Brain microvascular endothelial cell (primary cell): ENCODE data around the gene SPRED2.
A peak's percentile ranks its signal among the peaks of the same experiment; 100 is the strongest.

Experiments
- DNase-seq: peaks from one replicate; pipeline ENCODE4 v3.0.0-alpha.2; 2020
- H3K27ac ChIP-seq: fragments of 250-450 bp; sonication (Bioruptor Pico); 2 replicates; pipeline ENCODE4 v1.5.1; 2020; ENCODE audit warnings: mild to moderate bottlenecking, moderate library complexity
- H3K27me3 ChIP-seq: fragments of 250-450 bp; sonication (Bioruptor Pico); replicated peaks from 2 replicates; pipeline ENCODE4 v1.5.1; 2020; ENCODE audit warnings: mild to moderate bottlenecking
- H3K36me3 ChIP-seq: fragments of 250-450 bp; sonication (Bioruptor Pico); replicated peaks from 2 replicates; pipeline ENCODE4 v1.5.1; 2020; ENCODE audit warnings: mild to moderate bottlenecking
- H3K4me3 ChIP-seq: 2 replicates; pipeline ENCODE4 v1.5.1; 2011; ENCODE audit warnings: low read depth, mild to moderate bottlenecking, control low read depth, low read length, moderate library complexity
- in situ Hi-C: cut with HindIII; loops from 2 replicates; pipeline ENCODE4 v1.10.0; 2017; ENCODE audit warnings: low sequenced_read_pairs, low pct_ligation_motif_present
- TF ChIP-seq, protein P1 (sequence below): IDR thresholded peaks from 2 replicates; pipeline ENCODE4 v1.5.1; 2011; ENCODE audit warnings: low read depth, mild to moderate bottlenecking, moderate library complexity, low read length, control low read depth, inconsistent platforms; ENCODE audit errors: missing control alignments

SPRED2 gene, protein sequence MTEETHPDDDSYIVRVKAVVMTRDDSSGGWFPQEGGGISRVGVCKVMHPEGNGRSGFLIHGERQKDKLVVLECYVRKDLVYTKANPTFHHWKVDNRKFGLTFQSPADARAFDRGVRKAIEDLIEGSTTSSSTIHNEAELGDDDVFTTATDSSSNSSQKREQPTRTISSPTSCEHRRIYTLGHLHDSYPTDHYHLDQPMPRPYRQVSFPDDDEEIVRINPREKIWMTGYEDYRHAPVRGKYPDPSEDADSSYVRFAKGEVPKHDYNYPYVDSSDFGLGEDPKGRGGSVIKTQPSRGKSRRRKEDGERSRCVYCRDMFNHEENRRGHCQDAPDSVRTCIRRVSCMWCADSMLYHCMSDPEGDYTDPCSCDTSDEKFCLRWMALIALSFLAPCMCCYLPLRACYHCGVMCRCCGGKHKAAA

DNA sequence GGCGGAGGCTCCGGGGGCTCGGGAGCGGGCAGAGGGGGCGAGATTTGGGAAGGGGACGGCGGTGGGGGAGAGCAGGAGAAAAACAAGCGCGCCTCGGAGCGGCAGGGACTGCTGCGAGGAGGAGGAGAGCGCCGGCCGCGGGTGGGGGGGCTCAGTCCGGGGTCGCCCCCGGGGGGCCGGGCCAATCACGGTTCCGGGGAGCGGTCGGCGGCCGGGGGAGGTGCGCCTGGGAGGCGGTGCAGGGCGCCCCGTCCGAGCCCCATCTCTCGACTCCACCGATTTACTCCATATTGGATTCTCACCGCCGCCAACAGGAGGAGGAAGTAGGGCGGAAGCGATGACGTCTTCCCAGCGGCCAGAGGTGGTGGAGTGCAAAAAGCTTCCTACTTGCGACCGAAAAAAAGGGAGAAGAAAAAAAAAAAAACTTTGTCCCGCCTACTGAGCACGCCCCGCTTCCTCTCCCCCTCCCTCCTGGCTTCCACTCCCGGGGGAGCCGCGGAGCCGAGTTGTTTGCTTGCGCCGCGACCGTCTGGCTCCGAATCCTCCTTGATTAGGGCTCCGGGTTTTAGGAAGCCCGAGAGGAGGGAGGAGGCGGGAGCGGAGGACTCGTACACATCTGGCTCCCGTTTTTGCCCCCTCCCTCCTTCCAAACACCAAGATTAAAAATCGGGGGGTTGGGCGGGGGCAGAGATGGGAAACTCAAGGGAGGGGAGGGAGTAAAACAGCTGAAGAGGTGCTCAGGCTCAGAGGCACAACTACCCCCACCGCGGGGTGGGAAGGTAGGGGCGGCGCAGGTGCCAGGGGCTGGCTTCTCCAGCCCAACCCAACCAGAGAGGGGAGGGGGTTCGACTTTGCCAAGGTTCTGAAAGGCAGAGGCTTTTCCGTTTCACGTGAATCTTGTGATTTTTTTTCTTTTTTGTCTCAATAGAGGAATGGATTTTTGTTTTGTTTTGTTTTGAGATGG is at the start of gene SPRED2:
SPRED2 (minus strand) TSS at position 373 of the 964 bp plus-strand sequence. CDS start 612 bp downstream, outside the sequence.
- peak; percentile 94 for DNase-seq
- peak within 1 kb of the TSS; percentile 92 for H3K4me3 ChIP-seq
- no peaks in the 10 kb centered on the region for H3K36me3 ChIP-seq
- in situ Hi-C loops, result no loop called here
- TF ChIP-seq, protein P1, sequence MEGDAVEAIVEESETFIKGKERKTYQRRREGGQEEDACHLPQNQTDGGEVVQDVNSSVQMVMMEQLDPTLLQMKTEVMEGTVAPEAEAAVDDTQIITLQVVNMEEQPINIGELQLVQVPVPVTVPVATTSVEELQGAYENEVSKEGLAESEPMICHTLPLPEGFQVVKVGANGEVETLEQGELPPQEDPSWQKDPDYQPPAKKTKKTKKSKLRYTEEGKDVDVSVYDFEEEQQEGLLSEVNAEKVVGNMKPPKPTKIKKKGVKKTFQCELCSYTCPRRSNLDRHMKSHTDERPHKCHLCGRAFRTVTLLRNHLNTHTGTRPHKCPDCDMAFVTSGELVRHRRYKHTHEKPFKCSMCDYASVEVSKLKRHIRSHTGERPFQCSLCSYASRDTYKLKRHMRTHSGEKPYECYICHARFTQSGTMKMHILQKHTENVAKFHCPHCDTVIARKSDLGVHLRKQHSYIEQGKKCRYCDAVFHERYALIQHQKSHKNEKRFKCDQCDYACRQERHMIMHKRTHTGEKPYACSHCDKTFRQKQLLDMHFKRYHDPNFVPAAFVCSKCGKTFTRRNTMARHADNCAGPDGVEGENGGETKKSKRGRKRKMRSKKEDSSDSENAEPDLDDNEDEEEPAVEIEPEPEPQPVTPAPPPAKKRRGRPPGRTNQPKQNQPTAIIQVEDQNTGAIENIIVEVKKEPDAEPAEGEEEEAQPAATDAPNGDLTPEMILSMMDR, result no peak
- no peaks in the 10 kb centered on the region for H3K27me3 ChIP-seq
- peak within 1 kb of the TSS; percentile 62 for H3K27ac ChIP-seq

DNA sequence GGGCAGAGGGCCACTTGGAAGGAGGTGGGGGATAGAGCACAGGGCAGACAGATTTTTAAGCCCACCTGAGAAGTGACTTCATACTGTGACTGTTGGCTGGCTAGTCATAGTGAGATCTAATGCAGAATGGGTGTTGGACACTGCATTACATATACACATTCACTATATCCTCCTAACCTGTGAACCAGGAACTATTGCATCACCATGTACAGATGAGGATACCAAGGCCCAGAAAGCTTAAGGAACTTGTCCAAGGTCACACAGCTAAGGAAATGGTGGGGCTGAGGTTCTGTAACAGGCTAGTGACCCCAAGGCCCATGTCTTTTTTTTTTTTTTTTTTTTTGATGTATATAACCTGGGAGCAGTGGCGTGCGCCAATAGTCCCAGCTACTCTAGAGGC is 49.6 kb upstream of the SPRED2 start:
- Histone ChIP-seq H3K4me3 (no peak overlapping the region), H3K27me3 (no peaks in the 10 kb centered on the region), H3K36me3 (no peaks in the 10 kb centered on the region), H3K27ac (no peak overlapping the region)
- TF ChIP-seq, protein P1, result no peak
- no peak for DNase-seq
- in situ Hi-C loops, result no loop called here

DNA sequence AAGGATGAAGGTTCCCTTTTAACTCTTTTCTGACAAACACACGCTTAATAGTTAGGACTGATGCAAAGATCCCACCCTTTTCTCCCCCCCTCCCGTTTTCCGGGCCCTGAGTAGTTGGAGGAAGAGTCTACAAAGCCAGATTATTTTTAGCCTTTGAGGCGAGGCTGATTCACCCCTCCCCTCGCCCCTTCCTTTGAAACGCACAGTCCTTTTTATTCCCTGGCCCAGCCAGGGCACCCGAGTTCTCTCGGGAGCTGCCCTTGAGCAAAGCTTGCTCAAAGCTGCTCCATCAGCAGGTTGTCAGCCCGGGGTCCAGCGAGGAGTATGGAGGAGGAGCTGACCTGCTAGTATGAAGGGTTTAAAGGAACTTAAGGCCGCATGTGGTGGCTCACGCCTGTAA is 47.1 kb upstream of the SPRED2 start:
- TF ChIP-seq, protein P1, result no peak
- in situ Hi-C loops, result no loop called here
- H3K27me3 ChIP-seq, result no peaks in the 10 kb centered on the region
- H3K36me3 ChIP-seq, result no peaks in the 10 kb centered on the region
- DNase-seq, result no peak
- no peak overlapping the region for H3K4me3 ChIP-seq
- no peak overlapping the region for H3K27ac ChIP-seq

DNA sequence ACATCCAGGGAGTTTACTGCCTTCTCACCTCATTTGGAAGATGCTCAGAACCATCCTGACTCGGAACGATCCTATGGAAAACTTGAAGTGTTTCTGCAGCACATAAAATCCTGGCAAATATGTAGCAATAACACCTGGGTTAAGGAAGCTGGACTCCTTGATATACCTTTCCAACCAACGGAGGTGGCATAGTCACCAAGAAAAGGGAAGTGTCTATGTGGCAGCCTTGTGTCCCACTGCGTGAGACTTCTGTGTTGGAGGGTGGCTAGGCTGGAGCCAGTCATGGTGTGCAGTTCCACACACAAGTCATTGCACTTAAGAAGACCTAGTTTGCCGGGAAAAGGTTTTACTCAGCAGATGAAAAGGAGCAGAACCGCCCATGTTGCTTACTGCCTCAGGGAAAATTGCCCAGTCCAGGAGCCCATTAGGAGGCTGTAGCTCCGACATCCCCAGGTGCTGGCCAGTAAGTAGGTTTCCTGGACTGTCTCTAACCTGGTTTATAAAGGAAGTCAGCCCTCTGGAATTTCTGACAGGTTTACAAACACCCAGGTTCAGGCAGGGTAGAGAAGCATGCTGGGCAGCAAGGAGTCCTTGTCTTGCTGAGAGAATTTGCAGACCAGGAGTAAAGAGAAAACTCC is 46.2 kb upstream of the SPRED2 start:
- no peak for DNase-seq
- no peaks in the 10 kb centered on the region for H3K27me3 ChIP-seq
- H3K4me3 ChIP-seq, result no peak overlapping the region
- TF ChIP-seq, protein P1, result no peak
- H3K27ac ChIP-seq, result no peak overlapping the region
- in situ Hi-C loops, result no loop called here
- no peaks in the 10 kb centered on the region for H3K36me3 ChIP-seq

DNA sequence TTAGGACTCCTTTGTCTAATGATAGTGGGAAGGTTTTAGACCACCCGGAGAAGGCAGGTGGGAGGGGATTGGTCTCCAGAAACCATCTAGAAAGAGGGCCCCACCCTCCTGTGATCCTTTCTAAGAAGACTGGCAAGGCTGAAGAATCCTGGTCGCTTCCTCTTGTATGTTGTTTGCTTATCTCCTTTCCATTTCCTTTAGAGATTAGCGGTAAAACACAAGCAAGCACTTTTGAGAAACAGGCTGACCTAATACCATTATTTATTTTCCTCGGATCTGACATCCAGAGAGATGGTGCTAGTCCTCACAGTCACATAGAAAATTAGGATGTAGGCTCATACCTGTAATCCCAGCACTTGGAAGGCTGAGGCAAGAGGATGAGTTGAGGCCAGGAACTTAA is 45.2 kb upstream of the SPRED2 start:
- Histone ChIP-seq H3K36me3 (no peaks in the 10 kb centered on the region), H3K27ac (no peak overlapping the region), H3K27me3 (no peaks in the 10 kb centered on the region), H3K4me3 (no peak overlapping the region)
- in situ Hi-C loops, result no loop called here
- TF ChIP-seq, protein P1, result no peak
- no peak for DNase-seq
